GM23248 (cell line): ENCODE measurements around the gene AQP2.

Experiments used
- EZH2 ChIP-seq: fragments of 200-600 bp; sonication (generic); IDR thresholded peaks from 2 replicates; pipeline ENCODE4 v1.6.1; 2018; ENCODE audit warnings: antibody characterized with exemption, mild to moderate bottlenecking; ENCODE audit not compliant: insufficient read depth, poor library complexity, severe bottlenecking
- EZH2phosphoT487 ChIP-seq: fragments of 200-600 bp; sonication (generic); IDR thresholded peaks from 2 replicates; pipeline ENCODE4 v1.6.1; 2018; ENCODE audit warnings: antibody characterized with exemption, moderate library complexity, mild to moderate bottlenecking, low read depth; ENCODE audit not compliant: insufficient read depth

GRCh38 chr12:49944718-49945117, 5.8 kb upstream of the AQP2 start:
- TF ChIP-seq EZH2phosphoT487 (no peak), EZH2 (no peak)
